GM21515 (cell line): ENCODE measurements around the gene MED26.

ENCODE experiments used
- ATAC-seq: cut with Tn5 transposase; IDR thresholded peaks from one replicate; pipeline ENCODE4 v1.9.1; 2021; ENCODE audit not compliant: unreplicated experiment

The MED26 gene

GRCh38 chr19:16590876-16591802, 36.9 kb downstream of the MED26 start:
- no peak for ATAC-seq

- no peak for ATAC-seq
Observed at GRCh38 chr19:16589917-16590316, 38.1 kb downstream of the MED26 start.

GRCh38 chr19:16588824-16589577, 39.0 kb downstream of the MED26 start:
- ATAC-seq = peak; percentile 2

- peak; percentile 46 for ATAC-seq
Observed at GRCh38 chr19:16587833-16588823, 39.9 kb downstream of the MED26 start.

- ATAC-seq = no peak
Observed at GRCh38 chr19:16586991-16587832, 40.8 kb downstream of the MED26 start.

GRCh38 chr19:16586477-16586871, 41.5 kb downstream of the MED26 start:
- ATAC-seq = no peak

GRCh38 chr19:16585808-16586476, 42.1 kb downstream of the MED26 start:
- ATAC-seq = peak; percentile 34

GRCh38 chr19:16585094-16585801, 42.8 kb downstream of the MED26 start:
- no peak for ATAC-seq

GRCh38 chr19:16584248-16585093, 43.5 kb downstream of the MED26 start:
- ATAC-seq = peak; percentile 38

GRCh38 chr19:16582486-16583261, 45.3 kb downstream of the MED26 start:
- ATAC-seq = no peak

- ATAC-seq = no peak
Observed at GRCh38 chr19:16581971-16582343, 46.0 kb downstream of the MED26 start.

GRCh38 chr19:16581145-16581970, 46.6 kb downstream of the MED26 start:
- ATAC-seq = no peak

- ATAC-seq = no peak
Observed at GRCh38 chr19:16579381-16579780, 48.6 kb downstream of the MED26 start.

GRCh38 chr19:16577531-16577985, 50.4 kb downstream of the MED26 start:
- ATAC-seq = no peak

GRCh38 chr19:16576690-16577530, 51.1 kb downstream of the MED26 start:
- ATAC-seq = no peak
